ENCODE results near the gene PHF21A.

GRCh38 chr11:46002189-46002588 is 119.1 kb downstream of the PHF21A start:
- TF ChIP-seq CTCF (conservative IDR thresholded peaks at IDR 0.05; ENCODE audit: low read depth, low read length) (no peak), EZH2 (IDR thresholded peaks at IDR 0.05; ENCODE audit: low read length, unreplicated experiment) (no peak), EZH2phosphoT487 (IDR thresholded peaks at IDR 0.05; ENCODE audit: borderline replicate concordance, low read length) (no peak)
